CD14-positive monocyte (primary cell): ENCODE data around the gene FAM227B. TPM values are rescaled to one million over a fixed set of nuclear protein-coding genes. Genes with fewer than 3 reads are reported as not detected.

ENCODE experiments used
- DNase-seq, 3 donors: peaks; one replicate each; pipeline ENCODE4 v3.0.0-alpha.2; 2011 to 2022
- H2AFZ ChIP-seq: 2 replicates; pipeline ENCODE4 v1.6.0; 2012; ENCODE audit warnings: mild to moderate bottlenecking, low read depth, low read length, inconsistent platforms; ENCODE audit not compliant: insufficient read depth, poor library complexity, severe bottlenecking
- H3K27ac ChIP-seq, 2 donors: 1 replicate in 1 of 2; 2 replicates in 1 of 2; pipeline ENCODE4 v1.5.1; 2012 to 2013; ENCODE audit warnings: low read length in 2 of 2, control low read depth in 1 of 2, inconsistent platforms in 1 of 2, low read depth in 1 of 2, mild to moderate bottlenecking in 1 of 2
- H3K27me3 ChIP-seq, 2 donors: one replicate each; pipeline versions ENCODE4 v1.6.0 to v1.6.1; 2011 to 2013; ENCODE audit warnings: low read length in 2 of 2; ENCODE audit not compliant: control insufficient read depth in 2 of 2, insufficient read depth in 2 of 2
- H3K36me3 ChIP-seq, 2 donors: replicated peaks in 1 of 2; 1 replicate in 1 of 2; 2 replicates in 1 of 2; pipeline versions ENCODE4 v1.5.1 to v1.6.1; 2012 to 2013; ENCODE audit warnings: low read length in 2 of 2, control low read depth in 1 of 2, inconsistent platforms in 1 of 2, mild to moderate bottlenecking in 1 of 2; ENCODE audit not compliant: insufficient read depth in 2 of 2, control insufficient read depth in 1 of 2
- H3K4me1 ChIP-seq, 2 donors: 1 replicate in 1 of 2; 2 replicates in 1 of 2; pipeline versions ENCODE4 v1.5.1 to v1.6.1; 2012 to 2013; ENCODE audit warnings: low read length in 2 of 2, control low read depth in 1 of 2, inconsistent platforms in 1 of 2, mild to moderate bottlenecking in 1 of 2, moderate library complexity in 1 of 2; ENCODE audit not compliant: insufficient read depth in 2 of 2, control insufficient read depth in 1 of 2
- H3K4me2 ChIP-seq: replicated peaks from 2 replicates; pipeline ENCODE3; 2012; ENCODE audit warnings: low read length, moderate library complexity, mild to moderate bottlenecking; ENCODE audit not compliant: poor library complexity, severe bottlenecking; ENCODE audit errors: extremely low read depth
- H3K4me3 ChIP-seq, 3 experiments: fragments of 200-600 bp in 1 of 3; sonication (generic) in 1 of 3; replicated peaks in 1 of 3; 1 replicate in 2 of 3; 2 replicates in 1 of 3; pipeline ENCODE4 v1.5.1; 2011 to 2013; ENCODE audit warnings: low read length in 3 of 3, mild to moderate bottlenecking in 3 of 3, control low read depth in 2 of 3, low read depth in 2 of 3, inconsistent platforms in 1 of 3, moderate library complexity in 1 of 3
- H3K79me2 ChIP-seq: 2 replicates; pipeline ENCODE4 v1.6.0; 2012; ENCODE audit warnings: mild to moderate bottlenecking, control low read depth, inconsistent platforms, low read length, moderate library complexity; ENCODE audit not compliant: insufficient read depth
- H3K9ac ChIP-seq: 2 replicates; pipeline ENCODE4 v1.6.0; 2017; ENCODE audit warnings: low read length, mild to moderate bottlenecking; ENCODE audit not compliant: insufficient read depth, poor library complexity, severe bottlenecking
- H3K9me3 ChIP-seq, 2 donors: replicated peaks in 1 of 2; 1 replicate in 1 of 2; 2 replicates in 1 of 2; pipeline versions ENCODE4 v1.5.1 to v1.6.1; 2012 to 2013; ENCODE audit warnings: low read length in 2 of 2, control low read depth in 1 of 2; ENCODE audit not compliant: control insufficient read depth in 1 of 2, insufficient read depth in 1 of 2
- H4K20me1 ChIP-seq: 2 replicates; pipeline ENCODE4 v1.6.0; 2012; ENCODE audit warnings: mild to moderate bottlenecking, low read length, control low read depth, moderate library complexity; ENCODE audit not compliant: insufficient read depth
- H3K27ac Mint-ChIP-seq, 7 donors: one replicate each; pipeline ENCODE4 v1.8.0; 2020; ENCODE audit warnings: mild to moderate bottlenecking in 7 of 7, mixed read lengths in 7 of 7, moderate library complexity in 6 of 7, inconsistent platforms in 2 of 7
- H3K27me3 Mint-ChIP-seq, 3 donors: one replicate each; pipeline ENCODE4 v1.8.0; 2021 to 2022; ENCODE audit warnings: low read depth in 3 of 3, mild to moderate bottlenecking in 3 of 3, mixed read lengths in 3 of 3, moderate library complexity in 3 of 3, inconsistent platforms in 1 of 3
- H3K36me3 Mint-ChIP-seq, 2 donors: one replicate each; pipeline ENCODE4 v1.8.0; 2020; ENCODE audit warnings: mixed read lengths in 2 of 2, inconsistent platforms in 1 of 2, mild to moderate bottlenecking in 1 of 2
- H3K4me1 Mint-ChIP-seq: one replicate; pipeline ENCODE4 v1.8.0; 2020; ENCODE audit warnings: mild to moderate bottlenecking, mixed read lengths
- H3K4me3 Mint-ChIP-seq, 2 donors: one replicate each; pipeline ENCODE4 v1.8.0; 2020; ENCODE audit warnings: mild to moderate bottlenecking in 2 of 2, mixed read lengths in 2 of 2, moderate library complexity in 1 of 2
- H3K9me3 Mint-ChIP-seq, 7 donors: one replicate each; pipeline ENCODE4 v1.8.0; 2020 to 2022; ENCODE audit warnings: mixed read lengths in 7 of 7, mild to moderate bottlenecking in 6 of 7, moderate library complexity in 6 of 7, inconsistent platforms in 2 of 7
- WGBS: methylation state at CpG from one replicate; pipeline ENCODE4 v1.1.5; 2013; ENCODE audit warnings: missing lambda C conversion rate; ENCODE audit not compliant: insufficient coverage; 5-methylcytosine and 5-hydroxymethylcytosine counted together
- intact Hi-C, 2 donors: fragments of 100-400 bp; cut with micrococcal nuclease; formaldehyde crosslinking; loops; one replicate each; pipeline versions ENCODE4 v1.15.0 to v1.15.1; 2023
- polyA plus RNA-seq, 3 donors: library from polyadenylated mRNA; depleted of rRNA in 1 of 3; unstranded in 2 of 3; stranded (reverse) in 1 of 3; fragments of 300-500 nt in 2 of 3; fragments of >200 nt in 1 of 3; fragmentation: Illumina TruSeq in 2 of 3; gene quantifications; 1 replicate in 2 of 3; 2 replicates in 1 of 3; pipeline ENCODE4 v1.2.3, GENCODE V29; 2012 to 2021
- TF ChIP-seq, protein P1 (sequence below): fragments of 200-600 bp; IDR thresholded peaks from one replicate; pipeline ENCODE4 v1.8.0; 2022; ENCODE audit warnings: antibody characterized with exemption, mild to moderate bottlenecking

FAM227B gene
- polyA plus RNA-seq, 3 donors: 0.28 to 0.72 (median 0.49) TPM

DNA sequence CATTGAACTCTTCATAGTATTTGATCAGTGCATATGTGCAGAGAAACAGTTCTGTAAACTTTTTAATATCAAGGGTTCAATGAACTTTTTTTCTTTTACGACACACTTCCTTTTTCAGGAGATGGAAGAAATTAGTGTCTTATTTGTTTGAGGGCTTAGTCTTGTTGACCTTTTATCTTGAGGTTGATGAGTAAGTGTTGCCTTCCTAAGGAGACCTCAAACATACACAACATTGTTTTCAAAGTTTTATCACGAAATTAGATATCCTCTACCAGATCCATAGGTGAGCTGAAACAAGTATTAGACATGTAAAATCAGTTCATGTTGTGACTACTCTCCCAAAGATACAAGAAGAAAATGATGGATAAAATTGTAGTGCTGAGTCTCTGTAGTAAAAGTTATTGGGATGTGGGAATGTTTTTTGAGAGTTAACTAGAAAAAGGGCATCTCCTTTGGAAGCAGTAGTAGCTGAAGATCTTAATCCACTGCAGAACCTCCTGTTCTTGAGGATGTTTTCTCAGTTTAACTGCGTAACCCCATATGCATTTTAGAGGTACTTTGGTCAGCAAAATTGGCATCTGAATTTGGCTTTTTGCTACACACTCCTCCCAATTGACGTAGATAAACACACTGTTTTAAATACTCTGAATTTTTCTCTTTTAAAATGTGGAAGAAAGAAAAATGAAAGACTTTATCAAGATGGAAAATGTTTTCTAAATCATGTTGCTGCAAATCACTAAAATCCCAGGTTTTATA, 333.8 kb downstream of the FAM227B start:
- Histone ChIP-seq H3K27ac (no peak overlapping the region), H3K4me3 (no peak overlapping the region), H3K9me3 (no peaks in the 10 kb centered on the region), H2AFZ (no peak overlapping the region), H4K20me1 (no peaks in the 10 kb centered on the region), H3K79me2 (no peaks in the 10 kb centered on the region), H3K4me1 (no peaks in the 10 kb centered on the region), H3K36me3 (peaks cover 24 to 88% of the 10 kb centered on the region in 2 donors), H3K27me3 (no peaks in the 10 kb centered on the region), H3K4me2 (no peak overlapping the region), H3K9ac (no peak overlapping the region)
- Mint-ChIP-seq H3K4me1 (no peaks in the 10 kb centered on the region), H3K36me3 (peaks cover 67 to 76% of the 10 kb centered on the region in 2 donors), H3K4me3 (no peak overlapping the region), H3K27ac (no peak overlapping the region), H3K9me3 (no peaks in the 10 kb centered on the region), H3K27me3 (peaks cover 0 to 1% (median 0%) of the 10 kb centered on the region in 3 donors)
- intact Hi-C loops: no loop called here
- WGBS: no CpG with 5 or more reads among the region's 4 CpGs
- TF ChIP-seq, protein P1, sequence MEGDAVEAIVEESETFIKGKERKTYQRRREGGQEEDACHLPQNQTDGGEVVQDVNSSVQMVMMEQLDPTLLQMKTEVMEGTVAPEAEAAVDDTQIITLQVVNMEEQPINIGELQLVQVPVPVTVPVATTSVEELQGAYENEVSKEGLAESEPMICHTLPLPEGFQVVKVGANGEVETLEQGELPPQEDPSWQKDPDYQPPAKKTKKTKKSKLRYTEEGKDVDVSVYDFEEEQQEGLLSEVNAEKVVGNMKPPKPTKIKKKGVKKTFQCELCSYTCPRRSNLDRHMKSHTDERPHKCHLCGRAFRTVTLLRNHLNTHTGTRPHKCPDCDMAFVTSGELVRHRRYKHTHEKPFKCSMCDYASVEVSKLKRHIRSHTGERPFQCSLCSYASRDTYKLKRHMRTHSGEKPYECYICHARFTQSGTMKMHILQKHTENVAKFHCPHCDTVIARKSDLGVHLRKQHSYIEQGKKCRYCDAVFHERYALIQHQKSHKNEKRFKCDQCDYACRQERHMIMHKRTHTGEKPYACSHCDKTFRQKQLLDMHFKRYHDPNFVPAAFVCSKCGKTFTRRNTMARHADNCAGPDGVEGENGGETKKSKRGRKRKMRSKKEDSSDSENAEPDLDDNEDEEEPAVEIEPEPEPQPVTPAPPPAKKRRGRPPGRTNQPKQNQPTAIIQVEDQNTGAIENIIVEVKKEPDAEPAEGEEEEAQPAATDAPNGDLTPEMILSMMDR: no peak
- DNase-seq: no peak

DNA sequence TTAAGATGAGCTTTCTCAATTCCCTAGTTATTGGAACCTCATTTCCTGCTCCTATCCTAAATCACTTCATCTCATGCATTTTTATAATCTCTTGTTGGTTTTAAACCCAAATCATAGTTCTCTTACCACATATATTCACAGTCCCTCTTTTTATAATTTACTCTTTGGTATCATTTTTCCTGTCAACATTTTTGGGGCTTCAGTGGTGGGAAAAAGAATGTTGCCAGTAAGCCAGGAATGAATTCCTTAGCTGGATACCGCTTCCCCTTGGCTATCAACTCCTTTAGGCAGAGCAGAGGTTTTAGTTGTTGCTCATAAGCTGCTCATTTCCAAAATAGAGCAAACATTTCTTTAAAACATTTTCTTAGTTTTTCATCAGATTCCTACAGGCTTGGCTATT, 338.3 kb downstream of the FAM227B start:
- H3K4me3 Mint-ChIP-seq: no peak overlapping the region
- H3K27me3 Mint-ChIP-seq: peaks cover 0 to 1% (median 0%) of the 10 kb centered on the region in 3 donors

More for the DNA sequence above, 338.3 kb downstream of the FAM227B start:
- no peak overlapping the region for H3K27ac Mint-ChIP-seq
- Histone ChIP-seq H3K9ac (no peak overlapping the region), H3K4me3 (no peak overlapping the region), H4K20me1 (no peaks in the 10 kb centered on the region), H2AFZ (no peak overlapping the region), H3K36me3 (peaks cover 24 to 55% of the 10 kb centered on the region in 2 donors), H3K79me2 (no peaks in the 10 kb centered on the region), H3K27ac (no peak overlapping the region), H3K4me2 (no peak overlapping the region), H3K9me3 (no peaks in the 10 kb centered on the region), H3K27me3 (no peaks in the 10 kb centered on the region), H3K4me1 (no peaks in the 10 kb centered on the region)
- no peak for DNase-seq
- intact Hi-C loops: no loop called here
- peaks cover 3% of the 10 kb centered on the region for H3K4me1 Mint-ChIP-seq
- WGBS: no CpG with 5 or more reads among the region's 1 CpG
- H3K36me3 Mint-ChIP-seq: peaks cover 52 to 60% of the 10 kb centered on the region in 2 donors
- peaks cover 0 to 2% (median 0%) of the 10 kb centered on the region in 7 donors for H3K9me3 Mint-ChIP-seq
- TF ChIP-seq, protein P1: no peak
